Urinary bladder (tissue), 4 donors: Measurements from ENCODE around the gene MSX2. TPM values are rescaled to one million over a fixed set of nuclear protein-coding genes. Genes with fewer than 3 reads are reported as not detected.

Source experiments
- DNase-seq: peaks from one replicate; pipeline ENCODE4 v3.0.0-alpha.2; 2015; ENCODE audit errors: extremely low spot score
- H3K27ac ChIP-seq: one replicate; pipeline ENCODE4 v1.5.1; 2013; ENCODE audit warnings: low read depth, mild to moderate bottlenecking, moderate library complexity
- H3K36me3 ChIP-seq: one replicate; pipeline ENCODE4 v1.6.1; 2013; ENCODE audit warnings: mild to moderate bottlenecking, moderate library complexity; ENCODE audit not compliant: insufficient read depth
- H3K4me1 ChIP-seq: one replicate; pipeline ENCODE4 v1.6.1; 2013; ENCODE audit warnings: mild to moderate bottlenecking, moderate library complexity; ENCODE audit not compliant: insufficient read depth
- H3K4me3 ChIP-seq: one replicate; pipeline ENCODE4 v1.5.1; 2013; ENCODE audit warnings: low read depth, low read length
- WGBS: extraction: QIAGEN DNeasy Blood & Tissue Kit; methylation state at CpG from one replicate; pipeline ENCODE4 v1.1.7; 2013; 5-methylcytosine and 5-hydroxymethylcytosine counted together
- polyA plus RNA-seq: library from polyadenylated mRNA; stranded (reverse); fragments of 200-250 nt; gene quantifications from one replicate; pipeline ENCODE4 v1.2.3, GENCODE V29; 2013
- total RNA-seq: library from RNA; depleted of rRNA; stranded (reverse); fragments of >200 nt; gene quantifications from one replicate; pipeline ENCODE4 v1.2.3, GENCODE V29; 2014
- donor health status: healthy with polysubstance abuse.
- donor health status: healthy.

The MSX2 gene
- total RNA-seq (11.3 TPM), polyA plus RNA-seq (16.4 TPM)

DNA sequence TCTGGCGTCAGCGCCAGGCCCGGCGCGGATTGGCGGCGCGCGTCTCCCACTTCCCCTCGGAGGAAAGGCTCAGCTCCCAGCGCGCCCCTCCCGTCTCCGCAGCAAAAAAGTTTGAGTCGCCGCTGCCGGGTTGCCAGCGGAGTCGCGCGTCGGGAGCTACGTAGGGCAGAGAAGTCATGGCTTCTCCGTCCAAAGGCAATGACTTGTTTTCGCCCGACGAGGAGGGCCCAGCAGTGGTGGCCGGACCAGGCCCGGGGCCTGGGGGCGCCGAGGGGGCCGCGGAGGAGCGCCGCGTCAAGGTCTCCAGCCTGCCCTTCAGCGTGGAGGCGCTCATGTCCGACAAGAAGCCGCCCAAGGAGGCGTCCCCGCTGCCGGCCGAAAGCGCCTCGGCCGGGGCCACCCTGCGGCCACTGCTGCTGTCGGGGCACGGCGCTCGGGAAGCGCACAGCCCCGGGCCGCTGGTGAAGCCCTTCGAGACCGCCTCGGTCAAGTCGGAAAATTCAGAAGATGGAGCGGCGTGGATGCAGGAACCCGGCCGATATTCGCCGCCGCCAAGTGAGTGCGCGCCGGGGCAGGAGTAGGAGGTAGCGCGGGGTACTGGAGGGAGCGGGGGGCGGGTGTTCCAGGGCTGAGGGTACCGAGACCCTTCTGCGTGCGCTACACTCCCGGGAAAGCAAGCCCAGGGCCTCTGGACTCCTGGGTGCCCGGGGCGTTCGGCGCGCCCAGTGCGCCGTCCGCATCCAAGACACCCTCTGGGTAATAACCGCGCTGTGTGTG is at the start of gene MSX2:
TSS of gene MSX2 (plus strand) at position 99 of the 777 bp plus-strand sequence. CDS start at position 177, 78 bp downstream.
- DNase-seq, result peak; percentile 76
- Histone ChIP-seq H3K36me3 (no peaks in the 10 kb centered on the region), H3K27ac (peak within 1 kb of the TSS; percentile 98), H3K4me1 (no peaks in the 10 kb centered on the region), H3K4me3 (peak within 1 kb of the TSS; percentile 79)
- WGBS, result 1% methylated on average over 87 of the region's 87 CpGs

DNA sequence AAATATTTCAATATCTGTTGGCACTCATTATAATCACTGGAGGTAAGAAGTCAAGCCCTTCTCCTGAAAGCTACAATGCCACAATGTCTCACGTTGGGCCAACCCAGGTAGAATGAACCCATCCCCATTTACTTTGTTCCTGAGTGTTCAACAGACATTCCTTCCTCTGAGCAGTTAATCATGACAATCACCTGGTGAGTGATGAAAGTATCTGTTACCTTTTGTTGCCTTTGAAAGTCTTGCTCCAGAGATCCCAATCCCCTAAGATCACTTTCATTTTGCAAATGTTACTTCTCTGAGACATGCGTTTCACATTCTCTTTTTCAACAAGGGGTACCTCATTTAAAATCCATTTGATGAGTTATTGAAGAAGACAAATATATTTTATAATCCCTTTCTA is 49.3 kb upstream of the MSX2 start:
- no peak overlapping the region for H3K4me3 ChIP-seq
- 86% methylated on average over 2 of the region's 2 CpGs for WGBS
- H3K36me3 ChIP-seq, result no peaks in the 10 kb centered on the region
- H3K4me1 ChIP-seq, result no peaks in the 10 kb centered on the region
- DNase-seq, result no peak
- no peak overlapping the region for H3K27ac ChIP-seq

DNA sequence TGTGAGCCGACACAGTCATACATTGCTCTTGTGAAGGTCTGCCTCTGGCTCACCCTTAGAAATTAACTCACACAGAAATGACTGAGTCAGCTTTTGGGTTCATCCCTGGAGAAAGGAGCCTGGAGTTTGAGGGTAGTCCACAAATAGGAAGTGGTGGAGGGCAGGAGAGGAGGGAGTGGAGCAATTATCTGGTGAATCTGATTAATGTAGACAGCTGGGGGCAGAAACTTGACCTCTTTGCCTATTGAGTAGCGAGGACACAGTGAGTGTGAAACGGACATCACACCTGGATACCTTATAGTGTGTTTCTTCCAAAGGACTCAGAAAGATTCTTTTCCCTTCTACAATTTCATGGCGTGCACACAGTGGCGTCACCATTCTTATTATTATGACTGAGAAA is 48.5 kb upstream of the MSX2 start:
- no peaks in the 10 kb centered on the region for H3K4me1 ChIP-seq
- H3K36me3 ChIP-seq, result no peaks in the 10 kb centered on the region
- no peak overlapping the region for H3K27ac ChIP-seq
- H3K4me3 ChIP-seq, result no peak overlapping the region
- no peak for DNase-seq
- 76% methylated on average over 5 of the region's 5 CpGs for WGBS

DNA sequence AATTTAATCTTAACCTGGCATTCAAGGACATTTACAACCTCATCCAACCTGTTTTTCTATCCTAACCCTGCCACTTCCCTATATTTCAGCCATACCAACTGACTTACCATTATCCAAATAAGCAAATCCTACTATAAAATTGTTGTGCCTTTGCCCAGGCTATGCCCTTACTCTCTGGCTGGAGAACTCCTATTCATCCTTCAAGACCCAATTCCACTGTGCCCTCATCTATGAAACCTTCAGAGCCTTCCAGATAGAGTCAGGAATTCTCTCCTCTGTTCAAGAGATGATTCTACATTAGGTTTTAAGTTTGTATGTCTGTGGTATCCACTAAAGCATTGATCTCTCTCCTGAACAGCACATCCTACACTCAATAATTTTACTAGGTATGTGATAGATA is 46.3 kb upstream of the MSX2 start:
- H3K27ac ChIP-seq, result no peak overlapping the region
- no peak overlapping the region for H3K4me3 ChIP-seq
- no peaks in the 10 kb centered on the region for H3K36me3 ChIP-seq
- H3K4me1 ChIP-seq, result no peaks in the 10 kb centered on the region
- no peak for DNase-seq

DNA sequence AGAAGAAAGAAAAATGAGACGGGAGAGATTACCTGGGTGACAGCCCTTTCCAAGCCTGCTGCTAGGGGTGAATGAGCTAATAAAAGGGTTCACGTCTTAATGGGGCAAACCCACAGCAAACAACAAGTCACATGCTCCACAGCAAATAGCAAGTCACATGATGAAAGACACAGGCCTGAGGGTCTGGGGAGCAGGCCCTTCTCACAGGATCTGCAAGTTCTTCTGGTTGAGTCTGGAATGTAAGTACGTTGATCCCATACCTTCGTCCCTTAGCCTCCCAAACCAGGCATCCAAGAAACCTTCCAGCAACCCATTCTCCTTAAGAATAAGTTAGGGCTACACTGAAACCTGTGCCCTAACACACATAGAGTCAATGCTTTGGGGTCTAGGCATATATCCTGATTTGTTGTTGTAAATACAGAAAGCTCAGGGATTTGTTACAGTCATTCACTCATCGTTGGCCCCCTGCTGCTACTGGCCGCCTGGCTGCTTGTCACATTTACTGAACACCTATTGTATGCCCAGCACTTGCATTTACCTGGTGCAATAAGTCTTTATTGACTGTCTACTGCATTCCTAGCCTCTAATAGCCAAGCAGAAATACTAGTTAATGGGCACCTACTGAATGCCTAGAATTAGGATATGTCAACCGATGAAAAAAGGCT is 43.3 kb upstream of the MSX2 start:
- Histone ChIP-seq H3K4me3 (no peak overlapping the region), H3K27ac (no peak overlapping the region), H3K36me3 (no peaks in the 10 kb centered on the region), H3K4me1 (no peaks in the 10 kb centered on the region)
- 87% methylated on average over 7 of the region's 7 CpGs for WGBS
- no peak for DNase-seq

DNA sequence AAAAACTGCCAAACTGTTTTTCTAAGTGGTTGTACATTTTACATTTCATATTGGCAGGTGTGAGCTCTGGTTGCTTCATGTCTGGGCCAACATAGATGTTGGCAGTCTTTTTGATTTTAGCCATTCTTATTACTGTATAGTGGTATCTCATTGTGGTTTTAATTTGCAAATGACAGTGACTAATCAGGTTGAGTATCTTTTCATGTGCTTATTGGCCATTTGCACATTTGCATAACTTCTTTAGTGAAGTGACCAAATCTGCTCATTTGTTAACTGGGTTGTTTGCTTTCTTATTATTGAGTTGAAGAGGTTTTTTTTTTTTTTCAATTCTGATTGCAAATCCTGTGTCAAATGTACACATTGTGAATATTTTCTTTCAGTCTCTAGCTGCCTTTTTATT is 36.9 kb upstream of the MSX2 start:
- H3K4me1 ChIP-seq, result no peaks in the 10 kb centered on the region
- DNase-seq, result no peak
- no peak overlapping the region for H3K27ac ChIP-seq
- no peaks in the 10 kb centered on the region for H3K36me3 ChIP-seq
- H3K4me3 ChIP-seq, result no peak overlapping the region

DNA sequence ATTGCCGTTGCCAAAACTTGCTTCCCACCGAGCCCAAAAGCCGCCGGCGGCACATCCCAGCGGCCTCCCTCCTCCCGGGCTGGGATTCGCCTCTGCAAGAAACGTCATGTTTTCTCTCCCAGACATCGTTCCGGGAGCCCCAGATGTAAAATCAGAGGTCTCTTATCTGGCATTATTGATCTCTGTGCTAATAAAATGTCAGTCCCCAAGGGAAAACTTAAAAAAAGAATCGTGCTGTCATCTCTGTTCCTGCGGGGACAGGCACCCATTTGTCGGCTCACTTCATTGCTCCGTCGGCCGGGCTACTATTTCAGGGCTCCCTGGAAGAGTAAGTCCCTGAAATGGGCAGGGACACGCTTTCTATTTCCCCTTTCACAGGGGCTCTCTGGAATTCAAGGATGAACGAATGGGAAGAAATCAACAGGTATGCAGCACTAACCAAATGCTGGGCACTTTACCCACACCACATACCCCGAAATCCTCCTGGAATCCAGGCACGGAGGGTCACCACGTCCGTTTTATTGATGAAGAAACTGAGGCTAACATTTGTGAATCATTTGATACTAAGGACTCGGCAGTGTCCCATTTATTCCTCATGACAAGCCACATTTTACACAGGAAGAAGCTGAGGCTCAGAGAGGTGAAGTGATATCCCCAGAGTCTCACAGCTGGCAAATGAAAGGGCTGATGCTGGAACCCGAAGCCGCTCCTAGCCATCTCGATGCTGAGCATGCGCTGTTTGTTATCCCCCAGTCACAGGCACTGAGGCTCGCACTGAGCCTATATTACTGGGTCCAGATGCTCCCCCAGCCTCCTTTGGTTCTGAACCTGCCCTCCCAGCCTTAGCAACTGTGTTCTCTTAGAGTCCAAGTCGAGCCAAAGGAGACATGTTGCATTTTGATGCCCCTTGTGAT is 35.7 kb upstream of the MSX2 start:
- Histone ChIP-seq H3K4me3 (no peak overlapping the region), H3K4me1 (no peaks in the 10 kb centered on the region), H3K36me3 (no peaks in the 10 kb centered on the region), H3K27ac (no peak overlapping the region)
- 15% methylated on average over 30 of the region's 30 CpGs for WGBS
- no peak for DNase-seq

DNA sequence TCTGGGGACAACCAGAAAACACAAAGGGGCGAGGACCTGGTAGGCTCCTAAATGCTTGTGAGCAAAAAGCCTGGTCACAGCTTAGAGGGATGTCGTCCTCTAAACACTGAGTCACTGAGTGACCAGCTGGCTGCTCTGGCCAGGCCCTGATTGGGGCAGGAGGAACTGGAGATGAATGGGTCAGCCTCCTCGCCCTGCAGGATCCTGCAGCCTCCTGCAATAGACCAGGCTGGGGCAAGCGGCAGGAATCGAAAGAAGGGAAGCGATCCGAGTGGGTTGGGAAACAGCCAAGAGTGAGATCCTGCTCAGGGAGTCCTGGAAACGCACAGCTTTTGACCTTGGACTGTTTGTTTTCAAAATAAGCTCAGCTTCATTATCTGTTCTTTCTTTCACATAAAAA is 34.1 kb upstream of the MSX2 start:
- WGBS, result 29% methylated on average over 8 of the region's 8 CpGs
- DNase-seq, result no peak
- H3K36me3 ChIP-seq, result no peaks in the 10 kb centered on the region
- no peak overlapping the region for H3K27ac ChIP-seq
- no peak overlapping the region for H3K4me3 ChIP-seq
- no peaks in the 10 kb centered on the region for H3K4me1 ChIP-seq

DNA sequence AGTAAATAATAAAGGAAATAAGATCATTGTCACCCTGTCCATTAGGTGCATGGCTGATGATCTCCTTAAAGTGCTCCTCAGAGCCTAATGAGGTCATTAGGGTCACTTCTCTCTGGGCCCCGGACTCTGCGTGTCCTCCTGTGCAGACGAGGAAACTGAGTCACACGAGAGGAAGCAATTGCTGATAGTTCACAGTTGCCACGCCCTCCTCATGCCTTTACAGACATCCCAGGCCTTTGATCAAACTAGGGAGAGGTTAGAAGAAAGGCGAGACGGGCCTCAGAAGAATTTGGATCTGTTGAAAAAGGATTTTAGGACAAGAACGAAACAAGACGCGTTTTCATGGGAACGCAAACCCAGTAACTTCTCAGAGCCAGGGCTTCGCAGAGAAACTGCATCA is 32.0 kb upstream of the MSX2 start:
- Histone ChIP-seq H3K27ac (no peak overlapping the region), H3K36me3 (no peaks in the 10 kb centered on the region), H3K4me1 (no peaks in the 10 kb centered on the region), H3K4me3 (no peak overlapping the region)
- DNase-seq, result no peak
- WGBS, result 51% methylated on average over 12 of the region's 12 CpGs

DNA sequence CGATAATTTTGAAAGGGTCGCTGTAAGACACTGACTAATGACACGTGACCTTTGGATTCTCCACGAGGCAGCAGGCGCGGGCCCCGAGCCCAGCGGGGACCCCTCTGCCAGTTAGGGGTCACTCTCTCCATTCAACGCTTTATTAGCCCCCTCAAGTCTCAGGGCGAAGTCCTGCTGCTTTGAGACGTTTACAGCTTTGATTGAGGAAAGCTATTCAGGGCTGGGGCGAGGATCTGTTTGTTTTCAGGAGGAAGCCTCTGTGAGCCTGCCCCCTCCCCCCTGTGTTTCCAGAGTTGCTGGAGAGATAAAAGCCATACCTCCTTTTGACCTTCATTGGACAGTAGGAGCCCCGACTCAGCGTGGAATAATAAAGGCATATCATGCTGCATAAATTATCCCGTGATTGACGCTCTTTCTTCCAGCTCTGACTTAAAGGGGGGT is 31.4 kb upstream of the MSX2 start:
- Histone ChIP-seq H3K4me3 (no peak overlapping the region), H3K4me1 (no peaks in the 10 kb centered on the region), H3K36me3 (no peaks in the 10 kb centered on the region), H3K27ac (no peak overlapping the region)
- DNase-seq, result no peak
- 30% methylated on average over 16 of the region's 16 CpGs for WGBS

DNA sequence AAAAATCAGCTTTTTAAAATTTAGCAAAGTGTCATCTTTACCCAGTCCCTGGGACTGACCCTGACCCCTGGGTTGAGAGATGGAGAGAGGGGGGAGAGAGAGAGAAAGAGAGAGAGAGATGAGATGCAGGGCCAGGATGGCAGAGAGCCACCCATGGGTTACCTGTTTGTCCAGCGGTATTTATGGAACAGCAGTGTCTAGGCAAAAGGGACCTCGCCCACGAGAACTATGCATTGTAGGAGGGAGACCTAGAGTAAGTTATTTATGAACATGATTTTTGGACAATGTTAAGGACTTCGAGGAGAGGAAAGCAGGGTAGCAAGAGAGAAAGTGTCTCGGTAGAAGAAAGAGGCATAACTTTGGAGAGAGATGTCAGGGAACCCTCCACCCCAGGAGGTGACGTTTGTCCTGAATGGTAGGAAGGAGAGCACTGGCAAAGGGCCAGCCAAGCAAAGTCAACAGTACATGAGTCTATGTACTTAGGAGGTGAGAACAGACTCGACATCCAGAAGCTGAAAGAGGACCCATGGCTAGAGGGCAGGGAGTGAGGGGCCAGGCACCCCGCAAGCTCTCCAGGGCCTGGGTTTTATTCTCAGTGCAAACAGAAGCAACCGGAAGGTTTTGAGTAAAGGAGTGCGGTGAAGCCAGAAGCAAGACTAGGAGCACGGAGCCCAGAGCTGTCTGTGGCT is 30.5 kb upstream of the MSX2 start:
- Histone ChIP-seq H3K4me1 (no peaks in the 10 kb centered on the region), H3K4me3 (no peak overlapping the region), H3K27ac (no peak overlapping the region), H3K36me3 (no peaks in the 10 kb centered on the region)
- peak; percentile 18 for DNase-seq
- 61% methylated on average over 11 of the region's 11 CpGs for WGBS

DNA sequence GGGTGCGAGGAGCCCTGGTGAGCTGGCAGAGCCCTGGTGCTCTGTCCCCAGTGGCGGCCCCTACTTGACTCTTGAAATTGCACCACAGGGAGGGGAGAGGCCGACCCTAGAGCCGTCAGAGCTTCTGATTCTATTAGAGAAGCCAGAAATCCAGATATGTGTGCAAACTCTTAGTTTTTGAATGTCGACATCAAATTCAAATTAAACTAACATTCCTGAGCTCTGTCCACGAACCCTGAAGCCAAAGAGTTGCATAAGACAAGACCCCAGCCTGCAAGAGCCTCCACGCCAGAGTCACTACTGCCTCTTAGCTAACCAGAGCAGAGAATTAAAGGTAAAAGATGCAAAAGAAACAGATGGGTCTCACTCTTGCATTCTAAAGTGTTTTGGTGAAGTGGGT is 29.8 kb upstream of the MSX2 start:
- no peaks in the 10 kb centered on the region for H3K4me1 ChIP-seq
- no peak for DNase-seq
- H3K27ac ChIP-seq, result no peak overlapping the region
- no peaks in the 10 kb centered on the region for H3K36me3 ChIP-seq
- no peak overlapping the region for H3K4me3 ChIP-seq
- WGBS, result 48% methylated on average over 7 of the region's 7 CpGs

DNA sequence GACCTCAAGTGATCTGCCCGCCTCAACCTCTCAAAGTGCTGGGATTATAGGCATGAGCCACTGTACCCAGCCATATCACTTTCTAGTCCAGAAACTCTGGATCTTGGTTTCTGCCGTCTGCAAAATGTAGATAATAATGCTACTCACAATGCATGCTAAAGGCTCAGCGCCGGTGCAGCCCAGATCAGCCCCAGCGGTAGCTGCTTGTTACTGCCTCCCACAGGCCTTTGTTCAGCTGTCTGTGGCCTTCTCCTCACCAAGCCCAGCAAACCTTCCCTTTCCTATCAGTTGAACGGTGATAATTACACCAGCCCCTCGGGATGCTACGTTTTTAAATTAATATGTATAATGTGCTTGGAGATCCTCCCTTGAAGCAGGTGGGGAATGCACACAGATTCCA is 26.2 kb upstream of the MSX2 start:
- no peak for DNase-seq
- H3K36me3 ChIP-seq, result no peaks in the 10 kb centered on the region
- 70% methylated on average over 8 of the region's 8 CpGs for WGBS
- H3K4me3 ChIP-seq, result no peak overlapping the region
- H3K27ac ChIP-seq, result no peak overlapping the region
- H3K4me1 ChIP-seq, result no peaks in the 10 kb centered on the region
